Measurements from ENCODE around the gene HDAC4.

DNA sequence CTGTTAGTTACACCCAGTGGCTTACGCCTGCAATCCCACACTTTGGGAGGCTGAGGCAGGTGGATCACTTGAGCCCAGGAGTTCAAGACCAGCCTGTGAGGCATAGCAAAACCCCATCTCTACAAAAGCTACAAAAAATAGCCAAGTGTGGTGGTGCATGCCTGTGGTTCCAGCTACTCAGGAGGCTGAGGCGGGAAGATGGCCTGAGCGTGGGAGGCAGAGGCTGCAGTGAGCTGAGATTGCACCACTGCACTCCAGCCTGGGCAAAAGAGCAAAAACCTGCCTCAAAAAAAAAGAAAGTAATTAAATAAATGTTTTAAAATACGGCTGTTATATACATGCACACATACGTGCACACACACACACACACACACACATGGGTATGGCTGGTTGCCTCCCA, 194.8 kb downstream of the HDAC4 start:
- no peak for TF ChIP-seq CEBPB (tag; IDR thresholded peaks at IDR 0.05)
- TF ChIP-seq RCOR1 (IDR thresholded peaks at IDR 0.05; ENCODE audit: borderline replicate concordance in 1 of 2, low read depth in 2 of 2, low read length in 2 of 2): no peak
- no peak for TF ChIP-seq MAFK (IDR thresholded peaks at IDR 0.05; ENCODE audit: low read length)
- TF ChIP-seq ZNF184 (CRISPR knock-in tag; IDR thresholded peaks at IDR 0.05): no peak
